ENCODE measurements around the gene YTHDF1.

The YTHDF1 gene

DNA sequence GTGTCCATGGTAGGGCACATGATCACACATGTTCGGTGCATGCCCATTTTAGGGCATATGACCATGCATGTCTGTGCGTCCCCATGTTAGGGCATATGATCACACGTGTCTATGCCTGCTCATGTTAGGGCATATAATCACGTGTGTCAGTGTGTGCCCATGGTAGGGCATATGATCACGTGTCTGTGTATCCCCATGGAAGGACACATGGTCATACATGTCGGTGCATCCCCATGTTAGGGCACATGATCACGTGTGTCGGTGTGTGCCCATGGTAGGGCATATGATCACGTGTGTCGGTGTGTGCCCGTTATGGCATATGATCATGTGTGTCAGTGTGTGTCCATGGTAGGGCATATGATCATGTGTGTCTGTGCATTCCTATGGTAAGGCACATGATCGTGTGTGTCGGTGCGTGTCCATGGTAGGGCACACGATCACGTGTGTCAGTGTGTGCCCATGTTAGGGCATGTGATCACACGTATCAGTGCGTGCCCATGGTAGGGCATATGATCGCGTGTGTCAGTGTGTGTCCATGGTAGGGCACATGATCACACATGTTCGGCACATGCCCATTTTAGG is 30.6 kb downstream of the YTHDF1 start:
- no peak for DNase-seq (ENCODE audit: low spot score)

DNA sequence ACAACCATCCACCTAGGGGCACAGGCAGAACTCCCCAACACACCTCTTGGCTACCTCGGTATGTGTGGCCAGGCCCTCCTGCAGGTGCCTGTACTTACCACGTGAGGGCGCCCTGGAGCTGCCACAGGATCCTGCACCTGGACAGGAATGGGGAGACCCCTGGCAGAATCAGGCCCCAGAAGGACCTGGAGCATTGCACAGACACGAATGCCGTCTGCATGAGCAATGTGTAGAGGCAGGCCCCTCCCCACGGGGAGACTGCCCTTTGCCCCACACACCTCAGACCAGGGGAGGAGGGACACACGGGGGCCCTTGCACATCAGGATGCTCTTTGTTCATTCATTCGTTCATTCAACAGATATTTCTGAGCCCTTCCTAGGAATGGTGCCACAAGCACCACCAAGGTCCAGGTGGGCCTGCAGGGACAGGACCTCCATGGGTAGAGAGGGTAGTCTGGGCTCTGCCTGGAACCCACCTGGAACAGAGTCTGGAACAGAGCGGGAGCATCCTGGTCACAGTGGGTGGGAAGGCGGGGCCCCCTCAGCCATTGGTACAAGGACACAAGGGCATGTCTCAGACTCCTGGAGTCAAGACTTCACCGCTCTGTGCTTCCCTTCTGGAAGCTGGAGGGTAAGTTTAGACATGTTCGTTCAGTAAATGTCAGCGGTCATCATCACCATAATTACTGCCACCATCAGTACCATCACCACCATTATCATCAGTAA is 32.3 kb downstream of the YTHDF1 start:
- peak; percentile 55 for DNase-seq (ENCODE audit: low spot score)

DNA sequence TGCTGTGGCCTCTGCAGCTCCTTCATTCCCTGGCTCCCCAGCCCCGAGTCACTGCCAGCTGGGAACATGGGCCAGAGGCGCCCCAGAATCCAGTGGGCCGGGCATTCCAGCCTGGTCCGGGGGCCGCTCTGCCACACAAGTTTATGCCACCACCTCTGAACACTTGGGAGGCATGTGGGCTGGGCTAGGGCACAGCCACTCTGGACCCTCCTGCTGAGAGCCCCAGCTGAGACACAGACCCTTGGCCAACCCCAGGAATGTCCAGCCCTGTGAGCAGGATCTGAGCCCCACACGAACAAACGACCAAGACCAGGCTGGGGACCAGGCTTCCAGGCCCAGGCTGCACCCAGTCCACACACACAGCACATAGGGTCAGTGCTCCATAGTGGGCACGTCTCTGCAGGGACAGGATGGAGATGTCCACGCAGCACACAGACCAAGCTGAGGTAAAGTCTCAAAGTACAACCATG is 33.0 kb downstream of the YTHDF1 start:
- no peak for DNase-seq (ENCODE audit: low spot score)

DNA sequence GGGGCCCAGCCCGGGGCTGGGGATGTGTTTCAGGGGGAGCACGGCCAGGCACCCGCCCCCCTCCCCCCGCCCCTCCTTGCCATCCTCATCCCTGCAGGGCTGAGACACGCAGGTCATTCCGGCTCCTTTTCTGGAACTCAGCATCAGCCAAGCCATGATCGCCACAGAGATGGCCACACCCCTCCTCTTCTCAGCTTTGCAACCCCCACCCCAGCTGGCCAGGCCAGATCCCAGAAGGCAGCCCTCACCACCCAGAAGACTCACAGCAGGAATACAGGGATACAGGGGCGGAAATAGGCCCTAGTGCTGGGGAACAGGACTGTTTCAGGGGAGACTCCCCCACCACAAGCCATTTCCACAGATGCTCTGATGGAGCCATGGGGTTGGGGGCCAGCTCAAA is 33.5 kb downstream of the YTHDF1 start:
- DNase-seq (ENCODE audit: low spot score): no peak

DNA sequence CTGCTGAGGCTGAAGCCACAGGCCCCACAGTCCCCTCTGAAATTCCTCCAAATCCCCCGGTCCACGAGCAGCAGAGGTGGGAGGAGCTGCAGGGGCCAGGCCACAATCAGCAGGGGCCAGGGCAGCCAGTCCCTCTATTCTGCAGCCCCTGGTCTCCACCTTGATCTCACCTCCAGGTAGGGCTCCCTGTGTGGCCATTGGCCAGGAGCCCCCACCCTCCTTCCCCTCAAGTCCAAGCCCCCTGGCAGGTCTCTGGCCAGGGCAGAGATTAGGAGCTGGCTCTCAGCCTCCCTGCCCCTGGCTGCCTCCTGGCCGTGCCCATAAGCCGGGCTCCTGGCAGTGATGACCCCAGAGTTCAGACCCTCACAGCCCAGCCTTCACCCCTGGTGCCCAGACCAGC is 34.7 kb downstream of the YTHDF1 start:
- no peak for DNase-seq (ENCODE audit: low spot score)

DNA sequence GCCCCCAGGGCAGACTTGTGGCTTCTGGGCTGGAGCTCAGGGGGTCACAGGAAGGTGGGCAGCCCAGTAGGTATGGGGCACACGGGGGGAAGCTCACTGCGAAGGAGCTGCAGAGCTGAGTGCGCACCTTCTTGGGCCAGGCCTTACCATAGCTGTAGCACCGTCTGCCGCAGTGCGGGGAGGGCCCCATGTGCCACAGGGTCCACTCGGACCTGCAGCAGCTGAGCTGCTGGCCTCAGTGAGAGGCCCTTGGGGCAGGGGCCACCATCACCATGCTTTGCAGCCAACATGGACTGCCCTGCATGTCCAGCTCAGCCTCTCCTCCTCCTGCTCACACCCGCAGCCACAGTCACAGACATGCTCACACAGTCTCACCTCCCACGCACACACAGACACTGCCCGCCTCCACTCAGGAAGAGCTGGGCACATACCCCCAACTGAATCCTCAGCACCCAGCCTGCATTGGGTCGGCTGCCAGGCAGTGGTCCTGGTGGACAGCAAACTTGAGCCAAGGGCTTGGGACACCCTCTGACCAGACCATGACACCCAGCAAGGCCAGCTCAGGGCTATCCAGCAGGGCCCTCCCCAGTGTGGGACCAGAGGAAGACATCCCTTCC is 35.3 kb downstream of the YTHDF1 start:
- DNase-seq (ENCODE audit: low spot score): no peak

DNA sequence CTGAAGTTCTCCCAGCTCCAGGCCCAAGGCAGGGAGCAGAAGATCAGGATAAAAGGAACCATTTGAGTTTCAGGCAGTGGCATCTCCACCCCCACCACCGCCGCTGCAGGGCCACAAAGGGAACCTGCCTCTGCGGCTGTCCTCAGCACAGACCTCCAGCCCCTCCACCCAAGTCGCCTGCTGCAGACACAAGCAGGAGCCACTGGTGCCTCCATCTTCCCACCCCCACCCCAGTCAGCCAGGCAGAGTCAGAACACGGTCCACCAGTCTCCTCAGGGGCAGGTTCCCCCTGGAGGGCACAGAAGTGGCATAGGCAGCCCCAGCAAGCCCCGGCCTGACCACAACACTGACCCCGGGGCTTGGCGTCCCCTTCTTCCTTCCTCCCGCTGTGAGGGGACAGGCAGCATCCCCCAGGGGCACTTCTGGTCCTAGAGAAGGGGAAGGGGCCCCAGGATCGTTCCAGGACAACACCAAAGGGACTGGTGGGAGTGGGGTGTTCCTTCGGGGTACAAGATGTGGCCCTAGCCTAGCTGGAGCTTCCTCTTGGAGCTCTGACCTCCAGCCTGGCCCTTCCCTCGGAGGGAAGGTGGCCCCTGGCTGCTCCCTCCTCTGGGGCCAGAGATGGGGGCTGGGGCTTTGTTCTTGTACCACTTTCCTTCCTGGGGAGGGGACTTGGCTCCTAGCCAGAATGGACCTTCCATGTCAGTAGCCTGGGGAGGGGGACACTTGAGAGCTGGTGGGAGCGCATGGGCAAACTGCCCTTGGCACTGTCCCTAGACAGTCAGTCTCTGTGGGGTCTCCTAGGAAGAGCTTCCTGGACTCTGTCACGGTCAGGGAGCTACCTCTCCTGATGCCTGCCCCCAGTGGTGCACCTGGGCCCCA is 36.0 kb downstream of the YTHDF1 start:
- DNase-seq (ENCODE audit: low spot score): no peak

DNA sequence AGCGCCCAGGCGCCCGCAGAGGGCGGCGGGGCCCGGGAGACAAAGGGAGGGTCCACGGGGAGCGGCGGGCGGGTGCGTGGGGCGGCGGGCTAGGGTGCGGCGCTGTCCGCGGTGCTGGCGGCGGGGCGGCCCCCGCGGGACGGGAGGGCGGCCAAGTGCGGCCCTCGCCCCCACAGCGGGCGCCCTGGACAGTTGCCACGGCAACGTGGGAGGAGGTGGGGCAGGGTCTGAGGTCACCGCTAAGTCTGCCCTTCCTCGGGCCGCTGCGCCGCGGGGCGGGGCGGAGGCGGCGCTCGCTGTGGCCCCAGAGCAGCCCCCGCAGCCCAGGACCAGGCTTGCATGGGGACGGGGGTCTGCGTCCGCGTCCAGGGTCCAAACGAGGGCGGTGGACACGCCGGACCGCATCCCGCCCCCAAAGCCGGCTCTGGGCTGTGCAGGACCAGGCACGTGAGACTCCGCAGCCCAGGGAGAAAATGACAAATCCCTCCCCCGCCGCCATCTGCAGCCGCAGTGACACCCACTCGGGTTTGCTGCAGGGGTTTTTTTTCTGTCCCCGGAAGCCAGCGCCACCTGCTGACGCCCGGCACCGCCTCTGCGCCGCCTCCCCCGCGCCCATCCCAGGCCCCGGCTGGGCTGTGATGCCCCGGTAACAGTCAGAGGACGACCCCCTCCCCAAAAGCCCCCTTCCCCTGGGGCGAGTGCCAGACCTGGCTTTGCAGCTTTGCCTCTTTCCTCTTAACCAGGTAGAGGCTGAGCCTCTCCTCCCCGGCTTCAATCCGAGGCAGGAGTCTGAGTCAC is 36.8 kb downstream of the YTHDF1 start:
- DNase-seq (ENCODE audit: low spot score): peak; percentile 34

DNA sequence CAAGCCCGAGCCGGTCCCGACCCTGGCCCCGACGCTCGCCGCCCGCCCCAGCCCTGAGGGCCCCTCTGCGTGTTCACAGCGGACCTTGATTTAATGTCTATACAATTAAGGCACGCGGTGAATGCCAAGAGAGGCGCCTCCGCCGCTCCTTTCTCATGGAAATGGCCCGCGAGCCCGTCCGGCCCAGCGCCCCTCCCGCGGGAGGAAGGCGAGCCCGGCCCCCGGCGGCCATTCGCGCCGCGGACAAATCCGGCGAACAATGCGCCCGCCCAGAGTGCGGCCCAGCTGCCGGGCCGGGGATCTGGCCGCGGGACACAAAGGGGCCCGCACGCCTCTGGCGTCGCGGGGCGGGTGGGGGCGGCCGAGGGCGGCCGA is 37.5 kb downstream of the YTHDF1 start:
- no peak for DNase-seq (ENCODE audit: low spot score)

DNA sequence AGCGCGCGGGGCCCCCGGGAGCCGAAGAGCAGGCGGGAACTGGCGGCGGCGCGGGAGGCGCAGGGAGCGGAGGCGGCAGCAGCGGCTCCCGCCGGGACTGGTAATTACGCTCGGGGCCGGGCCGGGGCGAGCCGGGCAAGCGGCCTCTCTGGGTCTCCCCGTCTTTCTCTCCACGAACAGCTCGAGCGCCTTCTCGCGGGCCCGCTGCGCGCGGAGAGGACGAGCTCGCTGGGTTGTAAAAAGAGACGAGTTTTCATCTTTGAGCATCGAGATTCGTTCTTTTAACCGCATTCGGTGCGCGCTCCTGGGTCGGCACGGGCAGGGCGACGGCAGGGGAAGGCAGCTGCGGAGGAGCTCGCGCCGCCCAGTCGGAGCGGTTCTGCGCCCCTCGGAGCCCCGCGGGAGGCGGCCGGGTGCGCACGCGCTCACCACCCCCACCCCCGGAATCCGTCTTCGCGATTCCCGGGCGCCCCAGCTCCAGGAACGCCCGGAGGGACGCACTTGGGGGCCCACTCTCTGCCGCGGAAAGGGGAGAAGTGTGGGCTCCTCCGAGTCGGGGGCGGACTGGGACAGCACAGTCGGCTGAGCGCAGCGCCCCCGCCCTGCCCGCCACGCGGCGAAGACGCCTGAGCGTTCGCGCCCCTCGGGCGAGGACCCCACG is 38.0 kb downstream of the YTHDF1 start:
- no peak for DNase-seq (ENCODE audit: low spot score)

DNA sequence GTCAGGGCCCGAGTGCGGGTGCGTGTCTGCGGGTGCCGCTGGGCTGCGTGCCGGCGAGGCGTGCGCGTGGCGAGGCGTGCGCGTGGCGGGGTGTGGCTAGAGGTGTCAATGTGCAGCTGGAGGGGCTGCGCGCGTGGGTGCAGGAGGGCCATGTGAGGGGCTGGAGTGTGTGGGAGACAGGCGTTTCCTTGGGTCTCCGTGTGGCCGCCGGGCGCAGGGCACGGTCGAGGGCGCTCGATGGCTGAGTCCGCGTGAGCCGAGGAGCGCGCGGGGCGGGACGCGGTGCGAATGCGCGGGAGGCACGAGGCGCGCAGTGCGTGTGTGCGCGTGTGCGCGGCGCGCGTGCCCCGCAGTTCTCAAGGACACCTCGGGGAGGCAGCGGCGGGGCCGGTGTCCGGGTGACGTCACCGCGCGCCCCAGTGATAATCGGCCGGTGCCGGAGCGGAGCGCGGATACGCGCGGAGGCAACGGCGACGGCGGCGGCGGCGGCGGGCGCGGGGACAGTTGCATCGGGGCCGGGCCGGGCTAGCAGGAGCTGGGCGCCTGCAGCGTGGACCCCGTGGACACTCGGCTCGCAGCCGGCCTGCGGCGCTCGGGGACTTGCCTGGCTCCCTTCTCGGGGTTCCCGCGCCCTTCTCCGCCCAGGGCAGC is 38.7 kb downstream of the YTHDF1 start:
- DNase-seq (ENCODE audit: low spot score): no peak

DNA sequence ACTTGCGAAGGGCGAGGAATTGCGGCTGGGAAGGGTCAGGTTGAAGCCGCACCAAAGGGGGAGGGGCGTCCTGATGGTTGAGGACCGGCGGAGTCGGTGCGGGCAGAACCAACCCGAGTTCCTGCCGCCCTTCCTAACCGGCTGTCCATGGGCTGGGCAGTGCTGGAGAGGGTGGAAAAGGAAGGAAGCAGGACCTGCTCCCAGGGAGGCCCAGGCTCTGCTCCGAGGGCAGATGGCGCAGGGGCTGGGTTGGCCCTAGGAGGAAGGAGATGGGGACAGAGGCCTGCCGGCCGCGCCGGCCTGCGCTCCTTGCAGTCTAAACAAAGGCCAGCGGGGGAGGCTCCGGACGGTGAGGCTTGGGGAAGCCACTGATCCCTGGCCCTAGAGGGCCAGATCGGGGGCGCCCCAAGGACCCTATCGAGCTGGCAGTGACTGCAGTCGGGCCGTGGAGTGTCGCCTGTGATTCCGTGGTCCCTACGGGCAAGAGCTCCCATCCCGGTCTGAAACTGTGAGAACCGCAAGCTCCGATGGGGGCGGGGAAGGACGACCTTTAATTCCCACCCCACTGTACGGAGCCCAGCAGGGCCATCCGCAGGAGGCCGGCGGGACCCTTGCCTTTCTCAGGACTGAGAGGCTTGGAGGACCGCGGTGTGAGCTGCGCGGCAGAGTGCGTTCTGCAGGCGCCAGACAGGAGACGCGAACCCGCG is 39.4 kb downstream of the YTHDF1 start:
- DNase-seq (ENCODE audit: low spot score): no peak

DNA sequence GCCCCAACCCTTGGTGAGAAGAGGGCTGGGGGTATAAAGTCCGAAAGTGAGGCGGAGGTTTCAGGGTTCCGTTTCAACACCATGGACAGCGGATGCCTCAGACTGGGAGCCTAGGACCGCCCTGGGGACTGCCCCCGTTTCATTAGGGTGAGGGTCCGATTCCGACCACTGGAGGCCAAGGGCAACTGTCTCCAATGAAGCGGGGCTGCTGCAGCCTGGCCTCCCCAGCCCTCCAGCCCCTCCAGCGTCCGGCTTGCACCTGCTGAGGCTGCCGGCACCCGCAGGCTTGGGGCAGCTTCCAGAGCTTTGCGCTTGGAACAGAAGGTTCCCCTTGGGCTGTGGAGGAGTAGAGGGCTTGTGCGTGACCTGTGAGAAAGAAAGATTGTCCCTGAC is 39.9 kb downstream of the YTHDF1 start:
- DNase-seq (ENCODE audit: low spot score): no peak

DNA sequence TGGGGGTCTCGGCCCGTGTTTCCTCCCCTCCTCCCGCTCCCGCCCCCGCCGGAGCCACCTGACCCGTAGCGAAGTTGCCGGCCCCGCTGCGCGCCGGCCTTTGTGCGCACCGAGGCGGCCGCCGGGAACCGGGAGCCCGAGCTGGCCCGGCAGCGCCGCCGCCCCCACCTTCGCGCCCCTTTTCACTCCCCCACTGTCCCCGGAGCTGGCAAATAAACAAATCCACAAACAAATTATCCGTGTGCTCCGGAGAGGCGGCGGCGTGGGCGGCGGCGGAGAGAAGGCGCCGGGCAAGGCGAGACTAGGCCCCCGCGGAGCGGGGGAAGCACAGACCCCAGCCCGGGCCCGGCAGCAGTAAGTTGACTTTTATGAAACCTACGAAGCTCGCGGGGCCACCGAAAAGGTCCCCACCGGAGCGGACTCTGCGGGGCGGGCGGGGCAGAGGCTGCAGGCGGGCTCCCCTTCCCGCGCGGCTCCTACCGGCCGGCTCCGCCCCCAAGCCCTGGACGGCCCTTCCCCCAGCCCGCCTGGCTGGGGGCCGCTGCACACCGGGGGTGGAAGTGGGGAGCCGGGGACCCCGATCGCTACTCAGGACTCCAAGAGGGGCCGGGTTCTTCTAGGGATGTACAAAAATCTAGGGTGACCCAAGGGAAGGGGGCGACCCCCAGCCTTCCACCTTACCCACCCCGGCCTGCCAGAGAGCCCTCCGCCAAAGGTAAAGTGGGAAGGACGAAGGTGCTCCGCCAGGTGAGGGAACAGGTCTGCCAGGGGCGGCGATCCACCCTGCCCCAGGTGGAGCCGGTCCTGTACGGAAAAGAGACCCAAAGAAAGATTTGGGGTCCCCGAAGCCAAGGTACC is 40.7 kb downstream of the YTHDF1 start:
- DNase-seq (ENCODE audit: low spot score): no peak

DNA sequence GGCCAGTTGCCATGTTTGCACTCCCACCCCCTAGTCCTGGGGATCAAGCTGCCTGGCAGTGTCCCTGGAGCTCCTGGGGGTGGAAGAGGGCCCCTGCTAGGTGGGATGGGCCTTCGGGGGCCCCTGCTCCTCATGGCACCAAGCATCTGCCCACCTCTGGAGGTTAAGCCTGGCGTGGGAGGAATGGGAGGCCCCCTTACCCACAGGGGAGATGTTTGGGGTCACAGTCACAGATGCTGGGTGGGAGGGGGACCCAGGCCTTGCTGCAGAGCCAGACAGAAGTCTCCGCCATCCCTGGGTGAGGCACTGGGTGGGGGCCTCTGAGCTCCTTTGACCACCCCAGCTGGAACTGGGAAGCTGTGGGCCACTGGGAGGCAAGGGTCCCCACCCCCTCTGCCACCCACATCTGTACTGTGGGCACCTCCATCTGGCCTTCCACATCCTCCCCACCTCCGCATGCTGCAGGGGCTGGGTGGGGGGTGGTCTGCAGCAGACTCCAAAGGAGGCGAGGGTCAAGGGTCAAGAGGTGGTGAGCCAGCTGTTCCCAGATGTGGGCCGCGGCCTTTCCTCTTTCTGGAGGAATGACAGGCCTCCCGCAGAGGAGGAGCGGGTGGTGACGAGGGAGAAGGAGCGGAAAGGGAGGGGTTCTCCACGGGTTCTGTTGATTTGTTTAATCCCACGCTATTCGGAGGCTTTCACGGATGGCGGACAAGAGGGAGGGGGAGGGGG is 41.5 kb downstream of the YTHDF1 start:
- no peak for DNase-seq (ENCODE audit: low spot score)

DNA sequence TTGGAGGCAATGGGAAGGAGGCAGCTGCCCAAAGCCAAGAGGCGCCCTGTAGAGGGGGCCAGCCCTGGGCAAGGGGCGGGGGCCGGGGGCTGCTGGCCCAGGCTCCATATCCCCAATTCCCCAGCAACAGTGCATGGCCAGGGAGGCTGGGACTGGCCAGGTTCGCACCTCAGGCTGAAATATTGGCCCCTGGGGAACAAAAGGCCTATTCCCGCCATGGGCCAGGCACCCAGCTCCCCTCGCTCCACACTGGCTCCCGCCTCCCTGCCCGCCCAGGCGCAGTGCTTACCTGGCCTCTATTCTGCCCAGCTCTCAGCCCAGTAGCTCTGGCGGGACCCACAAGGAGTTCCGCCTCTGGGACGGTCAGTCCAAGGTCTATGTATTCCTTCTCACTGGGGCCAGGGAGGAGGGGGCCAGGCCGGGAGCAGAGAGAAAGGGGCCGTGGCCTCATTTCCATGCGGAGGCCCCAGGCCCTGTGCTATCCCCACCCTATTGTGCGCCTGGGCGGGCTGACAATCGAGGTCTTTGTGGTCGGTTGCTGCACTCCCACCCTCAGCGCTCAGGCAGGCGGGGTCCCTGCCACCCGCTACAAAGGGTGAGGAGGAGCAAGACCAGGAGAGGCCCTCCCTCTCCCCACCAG is 42.3 kb downstream of the YTHDF1 start:
- no peak for DNase-seq (ENCODE audit: low spot score)

DNA sequence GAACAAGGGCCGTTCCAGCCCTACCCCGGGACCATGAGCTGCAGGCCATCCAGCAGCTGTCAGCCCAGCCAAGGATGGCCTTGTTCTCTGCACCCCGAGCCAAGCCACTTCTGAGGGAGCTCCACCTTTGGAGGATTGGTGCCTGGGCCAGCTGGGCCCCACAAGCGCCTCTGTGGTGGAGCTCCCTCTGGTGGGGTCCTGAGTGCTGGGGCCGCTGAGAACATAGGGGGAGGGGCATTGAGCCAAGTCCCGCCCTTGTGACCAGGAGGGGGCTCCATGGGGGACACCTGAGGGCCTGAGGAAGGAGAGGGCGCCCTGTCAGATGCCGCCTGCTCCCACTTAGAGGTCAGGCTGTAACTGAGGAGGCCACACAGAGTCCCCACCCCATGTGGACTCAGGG is 43.2 kb downstream of the YTHDF1 start:
- DNase-seq (ENCODE audit: low spot score): no peak

DNA sequence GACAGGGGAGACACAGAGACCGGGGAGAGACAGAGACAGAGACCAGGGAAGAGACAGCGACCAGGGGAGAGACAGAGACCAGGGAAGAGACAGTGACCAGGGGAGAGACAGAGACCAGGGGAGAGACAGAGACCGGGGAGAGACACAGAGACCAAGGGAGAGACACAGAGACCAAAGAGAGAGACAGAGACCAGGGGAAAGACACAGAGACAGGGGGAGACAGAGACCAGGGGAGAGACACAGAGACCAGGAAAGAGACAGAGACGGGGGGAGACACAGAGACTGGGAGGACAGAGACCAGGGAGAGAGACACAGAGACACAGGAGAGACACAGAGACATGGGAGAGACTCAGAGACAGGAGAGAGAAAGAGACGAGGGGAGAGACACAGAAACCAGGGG is 43.9 kb downstream of the YTHDF1 start:
- DNase-seq (ENCODE audit: low spot score): no peak

All from AG08395 (cell line).